ENCODE measurements around the gene ATOX1.

The ATOX1 gene

DNA sequence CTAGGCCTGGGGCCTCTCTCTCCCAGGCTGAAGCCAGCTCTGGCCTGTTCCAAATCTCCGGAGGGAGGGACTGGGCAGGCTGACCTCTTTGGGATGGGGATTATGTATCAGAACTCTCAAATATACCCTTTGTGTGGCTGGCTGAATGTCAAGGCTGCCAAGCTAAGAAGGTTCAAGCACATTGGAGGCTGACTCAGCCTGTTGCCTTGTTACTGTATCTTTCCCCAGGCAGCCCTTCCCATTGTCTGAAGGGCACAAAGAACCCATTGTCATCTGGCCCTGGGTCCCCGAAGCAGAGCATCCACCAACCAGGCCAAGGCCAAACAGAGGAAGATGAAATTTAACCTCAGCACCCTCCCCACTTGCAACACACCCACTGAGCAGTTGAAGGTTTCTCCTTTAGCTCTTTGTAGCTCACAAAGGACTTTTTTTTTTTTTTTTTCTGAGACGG, 64.4 kb downstream of the ATOX1 start:
- no peak for DNase-seq

All from NCI-H2029 treated with DMSO at 0.1 percent for 48 hours (cell line).